ENCODE results near the gene SOCS7. TPM values are rescaled to one million over a fixed set of nuclear protein-coding genes. Genes with fewer than 3 reads are reported as not detected.

Gene SOCS7
- total RNA-seq, 1 experiment from 2014 or later: 29.2 TPM

DNA sequence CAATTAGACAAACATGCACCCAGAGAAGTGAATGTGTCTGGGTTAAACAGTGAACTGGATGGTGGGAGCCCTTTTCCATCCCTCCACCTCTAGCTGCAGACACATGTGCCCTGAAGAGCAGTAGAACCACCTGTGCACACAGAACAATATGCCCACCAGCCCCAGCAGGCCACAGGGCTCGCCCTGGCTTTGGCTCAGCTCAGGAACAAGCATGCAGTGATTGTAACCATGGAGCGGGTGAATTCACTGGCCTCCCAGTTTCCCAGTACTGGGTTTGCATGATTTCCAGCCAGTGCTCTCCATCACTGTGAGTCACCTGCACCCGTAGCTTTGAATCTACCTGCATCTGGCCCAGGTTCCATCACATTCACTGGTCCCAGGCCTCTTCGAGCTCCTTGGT is 13.1 kb upstream of the SOCS7 start:
- intact Hi-C loops (cut with micrococcal nuclease; ENCODE audit: unreplicated experiment): no loop called here
- ChIA-PET POLR2A (no interaction called here), CTCF (interaction anchor here (0.9 to 1.1 kb wide), 2 partner anchors 11 to 15 kb away, joined by 3 to 4 read pairs; no protein-coding TSS in a partner anchor)
- no peak for DNase-seq
- Histone ChIP-seq H3K36me3 (ENCODE audit: control insufficient read depth, insufficient read depth, low read length) (no peaks in the 10 kb centered on the region), H3K9me3 (no peaks in the 10 kb centered on the region), H3K4me1 (peaks cover 4% of the 10 kb centered on the region; the same call in 1 of the 2 replicates), H3K27me3 (replicated peaks; ENCODE audit: control insufficient read depth, insufficient read depth, low read length) (no peaks in the 10 kb centered on the region), H3K4me3 (ENCODE audit: low read depth, low read length) (no peak overlapping the region)
- Mint-ChIP-seq H3K4me1 (ENCODE audit: low read depth, unreplicated experiment) (no peaks in the 10 kb centered on the region), H3K27me3 (ENCODE audit: insufficient read depth, unreplicated experiment) (no peaks in the 10 kb centered on the region), H3K9me3 (ENCODE audit: unreplicated experiment) (no peaks in the 10 kb centered on the region), H3K4me3 (ENCODE audit: unreplicated experiment) (no peak overlapping the region), H3K27ac (ENCODE audit: unreplicated experiment) (no peak overlapping the region), H3K36me3 (ENCODE audit: insufficient read depth, unreplicated experiment) (no peaks in the 10 kb centered on the region)
- BruUV-seq (replicated peaks): no TSS peak
- TF ChIP-seq, protein P1, sequence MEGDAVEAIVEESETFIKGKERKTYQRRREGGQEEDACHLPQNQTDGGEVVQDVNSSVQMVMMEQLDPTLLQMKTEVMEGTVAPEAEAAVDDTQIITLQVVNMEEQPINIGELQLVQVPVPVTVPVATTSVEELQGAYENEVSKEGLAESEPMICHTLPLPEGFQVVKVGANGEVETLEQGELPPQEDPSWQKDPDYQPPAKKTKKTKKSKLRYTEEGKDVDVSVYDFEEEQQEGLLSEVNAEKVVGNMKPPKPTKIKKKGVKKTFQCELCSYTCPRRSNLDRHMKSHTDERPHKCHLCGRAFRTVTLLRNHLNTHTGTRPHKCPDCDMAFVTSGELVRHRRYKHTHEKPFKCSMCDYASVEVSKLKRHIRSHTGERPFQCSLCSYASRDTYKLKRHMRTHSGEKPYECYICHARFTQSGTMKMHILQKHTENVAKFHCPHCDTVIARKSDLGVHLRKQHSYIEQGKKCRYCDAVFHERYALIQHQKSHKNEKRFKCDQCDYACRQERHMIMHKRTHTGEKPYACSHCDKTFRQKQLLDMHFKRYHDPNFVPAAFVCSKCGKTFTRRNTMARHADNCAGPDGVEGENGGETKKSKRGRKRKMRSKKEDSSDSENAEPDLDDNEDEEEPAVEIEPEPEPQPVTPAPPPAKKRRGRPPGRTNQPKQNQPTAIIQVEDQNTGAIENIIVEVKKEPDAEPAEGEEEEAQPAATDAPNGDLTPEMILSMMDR (IDR thresholded peaks at IDR 0.05; ENCODE audit: insufficient read depth in 1 of 2, low read depth in 1 of 2, low read length in 1 of 2, severe bottlenecking in 1 of 2, unreplicated experiment in 1 of 2): no peak

DNA sequence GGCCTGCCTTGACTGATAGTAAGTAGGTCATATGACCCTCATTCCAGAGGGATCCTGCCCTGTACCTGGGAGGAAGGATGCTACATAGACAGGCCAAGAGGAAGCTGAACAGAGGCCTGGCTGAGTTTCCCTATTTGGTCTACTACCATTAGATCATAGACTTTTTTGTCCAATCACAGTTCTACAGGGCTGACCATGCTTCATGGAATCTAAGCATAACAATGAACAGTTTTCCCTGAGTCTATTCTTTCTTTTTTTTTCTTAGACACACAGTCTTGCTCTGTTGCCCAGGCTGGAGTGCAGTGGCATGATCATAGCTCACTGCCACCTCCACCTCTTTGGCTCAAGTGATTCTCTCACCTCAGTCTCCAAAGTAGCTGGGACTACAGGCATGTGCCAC is 11.8 kb upstream of the SOCS7 start:
- DNase-seq: no peak
- H3K27me3 ChIP-seq (replicated peaks; ENCODE audit: control insufficient read depth, insufficient read depth, low read length): no peaks in the 10 kb centered on the region
- no peak overlapping the region for H3K4me3 ChIP-seq (ENCODE audit: low read depth, low read length)
- peaks cover 4% of the 10 kb centered on the region; the same call in 1 of the 2 replicates for H3K4me1 ChIP-seq
- Mint-ChIP-seq H3K4me3 (ENCODE audit: unreplicated experiment) (no peak overlapping the region), H3K9me3 (ENCODE audit: unreplicated experiment) (no peaks in the 10 kb centered on the region), H3K27me3 (ENCODE audit: insufficient read depth, unreplicated experiment) (no peaks in the 10 kb centered on the region), H3K36me3 (ENCODE audit: insufficient read depth, unreplicated experiment) (no peaks in the 10 kb centered on the region), H3K27ac (ENCODE audit: unreplicated experiment) (no peak overlapping the region), H3K4me1 (ENCODE audit: low read depth, unreplicated experiment) (no peaks in the 10 kb centered on the region)
- no peaks in the 10 kb centered on the region for H3K9me3 ChIP-seq
- TF ChIP-seq, protein P1 (IDR thresholded peaks at IDR 0.05; ENCODE audit: insufficient read depth in 1 of 2, low read depth in 1 of 2, low read length in 1 of 2, severe bottlenecking in 1 of 2, unreplicated experiment in 1 of 2): no peak
- no peaks in the 10 kb centered on the region for H3K36me3 ChIP-seq (ENCODE audit: control insufficient read depth, insufficient read depth, low read length)
- intact Hi-C loops (cut with micrococcal nuclease; ENCODE audit: unreplicated experiment): no loop called here
- POLR2A ChIA-PET: no interaction called here
- CTCF ChIA-PET: no interaction called here
- no TSS peak for BruUV-seq (replicated peaks)

DNA sequence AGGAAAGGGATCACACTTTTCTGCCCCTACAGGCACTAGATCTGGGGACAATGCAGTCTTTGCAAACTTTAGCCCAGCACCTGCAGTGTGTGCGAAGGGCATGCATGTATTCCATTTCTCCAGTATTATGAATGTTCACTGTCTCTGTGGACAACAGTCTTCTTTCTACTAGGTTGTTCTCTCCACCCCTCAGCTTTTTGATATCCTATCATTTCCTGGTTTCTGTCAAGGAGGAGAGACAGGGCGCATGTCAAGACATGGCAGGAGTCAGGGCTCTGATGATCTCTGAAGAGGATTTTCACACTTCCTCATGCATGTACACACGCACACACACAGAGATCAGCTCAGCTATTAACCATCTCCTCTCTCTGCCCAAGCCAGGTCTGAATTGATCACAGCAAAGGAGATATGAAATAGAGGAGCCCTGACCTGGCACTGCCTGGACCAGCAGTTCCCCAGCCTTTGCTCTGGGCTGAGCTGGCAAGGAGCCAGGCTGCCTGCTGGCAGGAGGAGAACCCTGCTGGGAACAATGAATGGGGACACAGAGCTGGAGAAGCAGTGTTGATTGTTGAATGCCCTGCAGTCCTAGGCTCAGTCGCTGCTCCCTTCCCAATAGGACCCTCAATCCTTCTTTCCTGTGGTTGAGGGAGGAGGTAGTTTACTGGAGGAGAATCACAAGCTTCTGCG is 10.5 kb upstream of the SOCS7 start:
- BruUV-seq (replicated peaks): no TSS peak
- TF ChIP-seq, protein P1 (IDR thresholded peaks at IDR 0.05; ENCODE audit: insufficient read depth in 1 of 2, low read depth in 1 of 2, low read length in 1 of 2, severe bottlenecking in 1 of 2, unreplicated experiment in 1 of 2): no peak
- no peak overlapping the region for H3K4me3 Mint-ChIP-seq (ENCODE audit: unreplicated experiment)
- intact Hi-C loops (cut with micrococcal nuclease; ENCODE audit: unreplicated experiment): no loop called here
- Histone ChIP-seq H3K36me3 (ENCODE audit: control insufficient read depth, insufficient read depth, low read length) (no peaks in the 10 kb centered on the region), H3K9me3 (no peaks in the 10 kb centered on the region), H3K27me3 (replicated peaks; ENCODE audit: control insufficient read depth, insufficient read depth, low read length) (no peaks in the 10 kb centered on the region), H3K4me3 (ENCODE audit: low read depth, low read length) (no peak overlapping the region), H3K4me1 (peaks cover 4% of the 10 kb centered on the region; the same call in 1 of the 2 replicates)
- no peaks in the 10 kb centered on the region for H3K4me1 Mint-ChIP-seq (ENCODE audit: low read depth, unreplicated experiment)
- H3K27ac Mint-ChIP-seq (ENCODE audit: unreplicated experiment): no peak overlapping the region
- CTCF ChIA-PET: interaction anchor here (0.6 to 0.8 kb wide), 2 partner anchors 16 to 217 kb away, joined by 7 to 12 read pairs; no protein-coding TSS in a partner anchor
- POLR2A ChIA-PET: no interaction called here
- H3K9me3 Mint-ChIP-seq (ENCODE audit: unreplicated experiment): no peaks in the 10 kb centered on the region
- no peaks in the 10 kb centered on the region for H3K36me3 Mint-ChIP-seq (ENCODE audit: insufficient read depth, unreplicated experiment)
- DNase-seq: no peak
- no peaks in the 10 kb centered on the region for H3K27me3 Mint-ChIP-seq (ENCODE audit: insufficient read depth, unreplicated experiment)

Measured in Caco-2 (cell line).